K562 (cell line): ENCODE data around the gene BIRC3. TPM values are rescaled to one million over a fixed set of nuclear protein-coding genes. Genes with fewer than 3 reads are reported as not detected.

ENCODE experiments used
- ATAC-seq: fragments of 200-7000 bp; cut with Tn5 transposase; 3 replicates; pipeline ENCODE4 v1.9.1; 2020; ENCODE audit warnings: moderate library complexity
- BruUV-seq: library from RNA; stranded (reverse); fragments of 400-500 nt; replicated peaks from 2 replicates; lab custom pipeline; 2021; lab: Mats Ljungman, UMichigan
- CTCF ChIA-PET: fragments of 300-600 bp; formaldehyde crosslinking; extraction: SDS; loops from one replicate; lab custom pipeline; 2021; ENCODE audit warnings: low intra/inter-chr PET ratio; lab: Yijun Ruan, JAX
- POLR2A ChIA-PET: fragments of 300-600, 350-650 bp; sonication (Branson Sonifier 250); formaldehyde crosslinking; extraction: SDS; loops from one replicate; lab custom pipeline; 2021; ENCODE audit warnings: antibody characterized with exemption, inconsistent platforms; lab: Yijun Ruan, JAX
- DNase-seq, 4 experiments: peaks; one replicate each; pipeline versions ENCODE4 v3.0.0 to v3.0.0-alpha.2; 2011 to 2018; ENCODE audit warnings: low spot score in 3 of 4, mixed read lengths in 3 of 4; ENCODE audit errors: extremely low read depth in 1 of 4
- FAIRE-seq: peaks from 2 replicates; lab custom pipeline; 2011; peaks lifted over from hg19 to GRCh38; lab: Jason Lieb, UNC
- H2AFZ ChIP-seq: 2 replicates; pipeline ENCODE4 v1.6.0; 2011; ENCODE audit warnings: low read depth, low read length, control low read depth, inconsistent platforms
- H3K27ac ChIP-seq: fragments of 200-600 bp; 3 replicates; pipeline ENCODE4 v1.8.0; 2011; ENCODE audit warnings: low read depth, mild to moderate bottlenecking, control low read depth, inconsistent platforms, low read length, moderate library complexity, mixed read lengths; ENCODE audit errors: extremely low read depth
- H3K27me3 ChIP-seq, 2 experiments: fragments of 300-600 bp in 1 of 2; 2 replicates in 1 of 2; 3 replicates in 1 of 2; pipeline versions ENCODE4 v1.6.0 to v1.8.0; 2011; ENCODE audit warnings: inconsistent platforms in 2 of 2, low read length in 2 of 2, mild to moderate bottlenecking in 1 of 2, mixed read lengths in 1 of 2, moderate library complexity in 1 of 2; ENCODE audit not compliant: control insufficient read depth in 2 of 2, insufficient read depth in 2 of 2
- H3K36me3 ChIP-seq: fragments of 300-600 bp; 3 replicates; pipeline ENCODE4 v1.8.0; 2011; ENCODE audit warnings: mild to moderate bottlenecking, low read length, inconsistent platforms; ENCODE audit not compliant: control insufficient read depth, insufficient read depth
- H3K4me1 ChIP-seq, 2 experiments: fragments of 200-600 bp in 1 of 2; replicated peaks in 1 of 2; 2 replicates in 1 of 2; 3 replicates in 1 of 2; pipeline versions ENCODE4 v1.5.1 to v1.8.0; 2011; ENCODE audit warnings: inconsistent platforms in 2 of 2, low read length in 2 of 2, mild to moderate bottlenecking in 1 of 2, mixed read lengths in 1 of 2, moderate library complexity in 1 of 2; ENCODE audit not compliant: control insufficient read depth in 2 of 2, insufficient read depth in 2 of 2
- H3K4me2 ChIP-seq: 2 replicates; pipeline ENCODE4 v1.6.1; 2011; ENCODE audit warnings: low read length, control low read depth, inconsistent platforms, mixed read lengths; ENCODE audit not compliant: insufficient read depth
- H3K4me3 ChIP-seq: fragments of 200-600 bp; sonication (generic), shearing (Covaris generic); 2 replicates; pipeline ENCODE4 v1.5.1; 2016; ENCODE audit warnings: control low read depth, inconsistent platforms
- H3K79me2 ChIP-seq: fragments of 200-600 bp; 3 replicates; pipeline ENCODE4 v1.8.0; 2011; ENCODE audit warnings: low read length, inconsistent platforms; ENCODE audit not compliant: control insufficient read depth, insufficient read depth
- H3K9ac ChIP-seq, 2 experiments: 2 replicates each; pipeline versions ENCODE4 v1.6.0 to v1.6.1; 2011; ENCODE audit warnings: low read depth in 2 of 2, low read length in 2 of 2, control low read depth in 1 of 2, inconsistent platforms in 1 of 2, mild to moderate bottlenecking in 1 of 2, mixed read lengths in 1 of 2; ENCODE audit not compliant: insufficient read depth in 1 of 2
- H3K9me1 ChIP-seq: one replicate; pipeline ENCODE4 v1.6.0; 2011; ENCODE audit warnings: inconsistent platforms, mild to moderate bottlenecking, low read length, moderate library complexity; ENCODE audit not compliant: control insufficient read depth, insufficient read depth
- H3K9me3 ChIP-seq: replicated peaks from 2 replicates; pipeline ENCODE4 v1.5.1; 2011; ENCODE audit warnings: low read depth, low read length, inconsistent platforms; ENCODE audit not compliant: control insufficient read depth, insufficient read depth
- H4K20me1 ChIP-seq: replicated peaks from 2 replicates; pipeline ENCODE4 v1.6.1; 2011; ENCODE audit warnings: low read length, inconsistent platforms, mixed read lengths; ENCODE audit not compliant: control insufficient read depth, insufficient read depth
- GATAD2B ChIP-seq: fragments of 450-650 bp; IDR thresholded peaks from 2 replicates; pipeline ENCODE4 v1.6.1; 2017; ENCODE audit warnings: mild to moderate bottlenecking, borderline replicate concordance
- HDAC3 ChIP-seq: fragments of 450-650 bp; IDR thresholded peaks from 2 replicates; pipeline ENCODE4 v1.6.1; 2018; ENCODE audit warnings: borderline replicate concordance, mild to moderate bottlenecking, moderate library complexity; ENCODE audit not compliant: partially characterized antibody
- NCOA2 ChIP-seq, 2 experiments: fragments of 450-650 bp; IDR thresholded peaks; 2 replicates each; pipeline ENCODE4 v1.6.1; 2018; ENCODE audit warnings: mild to moderate bottlenecking in 2 of 2, moderate library complexity in 1 of 2; ENCODE audit not compliant: partially characterized antibody in 2 of 2
- RBM25 ChIP-seq: fragments of 200-400 bp; formaldehyde crosslinking; IDR thresholded peaks from 2 replicates; pipeline ENCODE4 v1.6.1; 2018; ENCODE audit warnings: low read length, low read depth, moderate library complexity; ENCODE audit not compliant: severe bottlenecking
- U2AF1 ChIP-seq: fragments of 200-400 bp; formaldehyde crosslinking; optimal IDR thresholded peaks from 2 replicates; pipeline ENCODE3; 2017; ENCODE audit warnings: mild to moderate bottlenecking, low read depth, low read length, moderate library complexity
- YY1 ChIP-seq, 3 experiments: IDR thresholded peaks; 2 replicates each; pipeline ENCODE4 v1.6.1; 2011; ENCODE audit warnings: low read length in 2 of 3, mild to moderate bottlenecking in 2 of 3, moderate library complexity in 2 of 3, borderline replicate concordance in 1 of 3, control low read depth in 1 of 3, low read depth in 1 of 3; ENCODE audit not compliant: insufficient read depth in 3 of 3, insufficient replicate concordance in 2 of 3, control insufficient read depth in 1 of 3, insufficient read length in 1 of 3; ENCODE audit errors: extremely low read depth in 1 of 3
- ZNF24 ChIP-seq: fragments of 450-650 bp; IDR thresholded peaks from 2 replicates; pipeline ENCODE4 v1.6.1; 2016
- ZNF384 ChIP-seq: IDR thresholded peaks from 2 replicates; pipeline ENCODE4 v1.6.1; 2012; ENCODE audit warnings: low read depth, low read length, improper control_type of control experiment
- ZNF444 ChIP-seq: fragments of 250-450 bp; sonication (Bioruptor Pico); IDR thresholded peaks from 2 replicates; pipeline ENCODE4 v1.4.0; 2020; ENCODE audit warnings: mild to moderate bottlenecking, moderate library complexity
- ZNF507 ChIP-seq: conservative IDR thresholded peaks from 2 replicates; pipeline ENCODE4 v1.6.1; 2017; ENCODE audit warnings: missing genetic modification characterization, missing compliant biosample characterization
- ZNF583 ChIP-seq: fragments of 250-450 bp; sonication (Bioruptor Pico); IDR thresholded peaks from 2 replicates; pipeline ENCODE4 v1.4.0; 2020
- ZNF589 ChIP-seq: fragments of 200-800 bp; sonication (Bioruptor generic); IDR thresholded peaks from 2 replicates; pipeline ENCODE4 v1.6.1; 2016; ENCODE audit warnings: low read depth, missing genetic modification characterization, missing compliant biosample characterization
- WGBS: fragments of 100-300 bp; shearing (Covaris generic); methylation state at CpG from one replicate; pipeline ENCODE4 v1.1.6; 2016; ENCODE audit warnings: low coverage, mixed read lengths; ENCODE audit not compliant: insufficient coverage; ENCODE audit errors: missing lambda C conversion rate; 5-methylcytosine and 5-hydroxymethylcytosine counted together
- in situ Hi-C: fragments of 300-500 bp; cut with MboI; formaldehyde crosslinking; loops from 4 replicates; pipeline ENCODE4 v1.15.0; 2018; ENCODE audit warnings: inconsistent platforms, mixed read lengths
- intact Hi-C: fragments of 100-400 bp; cut with micrococcal nuclease; formaldehyde crosslinking; loops from 2 replicates; pipeline ENCODE4 v1.14.2; 2022
- polyA plus RNA-seq, 8 experiments: library from polyadenylated mRNA; depleted of rRNA in 4 of 8; stranded (reverse) in 5 of 8; unstranded in 3 of 8; fragments of >200 nt; fragmentation: Nextera tagmentation in 2 of 8; fragmentation: Illumina TruSeq in 1 of 8; extraction: Ambion mirVana in 2 of 8; extraction: Trizol in 1 of 8; gene quantifications; 2 replicates each; pipeline versions ENCODE4 v1.2.1 to v1.2.3, GENCODE V29; 2011 to 2014; ENCODE audit warnings: inconsistent platforms in 1 of 8, missing spikeins in 1 of 8
- total RNA-seq, 7 experiments: library from RNA; depleted of rRNA in 6 of 7; stranded (reverse); fragments of >200 nt in 6 of 7; fragmentation: Illumina TruSeq in 2 of 7; extraction: Trizol in 2 of 7; gene quantifications; 2 replicates each; pipeline versions ENCODE4 v1.2.1 to v1.2.3, GENCODE V29; 2011 to 2021; ENCODE audit warnings: low replicate concordance in 1 of 7
- TF ChIP-seq, protein P1 (sequence below): fragments of 250-450 bp; sonication (Bioruptor Pico); IDR thresholded peaks from 2 replicates; pipeline ENCODE4 v1.5.0; 2021
- TF ChIP-seq, protein P2 (sequence below), 3 experiments: IDR thresholded peaks in 2 of 3; conservative IDR thresholded peaks in 1 of 3; 2 replicates each; pipeline ENCODE4 v1.5.1; 2011 to 2012; ENCODE audit warnings: low read length in 3 of 3, mild to moderate bottlenecking in 3 of 3, control low read depth in 2 of 3, improper control_type of control experiment in 1 of 3, inconsistent platforms in 1 of 3, low read depth in 1 of 3, mixed read lengths in 1 of 3, moderate library complexity in 1 of 3; ENCODE audit not compliant: insufficient read depth in 2 of 3
- TF ChIP-seq, protein P3 (sequence below): fragments of 250-450 bp; sonication (Bioruptor Pico); IDR thresholded peaks from 2 replicates; pipeline ENCODE4 v1.4.0; 2020; ENCODE audit warnings: mild to moderate bottlenecking, moderate library complexity, borderline replicate concordance

BIRC3 gene
- total and polyA plus RNA-seq, 9 of the 15 experiments (the other 6 are each of a cell fraction or from before 2014, with no cell fraction given), result 0.08 to 0.42 (median 0.18) TPM

DNA sequence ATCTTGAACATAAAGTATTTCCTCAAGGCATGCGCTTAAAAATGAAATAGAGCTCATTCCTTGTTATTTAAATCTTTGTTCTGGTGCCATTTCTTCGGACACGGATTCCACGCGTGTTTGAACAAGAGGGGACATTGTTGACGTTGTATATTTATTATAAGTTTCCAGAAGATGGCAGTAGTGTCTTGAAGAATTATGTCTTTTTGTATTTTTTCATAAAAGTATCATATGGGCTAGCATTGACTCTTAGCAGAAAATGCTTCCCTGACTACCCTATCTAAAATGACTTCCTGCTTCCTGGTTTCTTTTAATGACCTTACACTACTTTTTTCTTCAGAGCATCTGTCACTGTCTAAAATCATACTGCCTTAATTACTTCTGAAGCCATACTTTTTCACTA, 50.1 kb downstream of the BIRC3 start:
- Histone ChIP-seq H3K79me2 (no peaks in the 10 kb centered on the region), H3K4me3 (no peak overlapping the region), H3K27ac (no peak overlapping the region), H3K4me2 (no peak overlapping the region), H3K9ac (no peak overlapping the region), H3K36me3 (peaks cover 58% of the 10 kb centered on the region), H2AFZ (no peak overlapping the region), H3K9me3 (no peaks in the 10 kb centered on the region), H3K4me1 (no peaks in the 10 kb centered on the region), H3K9me1 (no peaks in the 10 kb centered on the region), H4K20me1 (no peaks in the 10 kb centered on the region), H3K27me3 (no peaks in the 10 kb centered on the region)
- CTCF ChIA-PET, result interaction anchor here (0.6 to 1.9 kb wide), 4 partner anchors 78 to 299 kb away, joined by 3 to 19 read pairs (median 4); no protein-coding TSS in a partner anchor
- POLR2A ChIA-PET, result interaction anchor here (1.4 kb wide), 1 partner anchor 17 kb away, joined by 3 read pairs; no protein-coding TSS in a partner anchor
- ATAC-seq (peak; percentile 81), FAIRE-seq (peak; percentile 59), DNase-seq (peak in 3 of 4 experiments; percentile 10 to 25 (median 21))
- 38% methylated on average over 6 of the region's 6 CpGs for WGBS
- BruUV-seq, result no TSS peak
- in situ Hi-C loops, result no loop called here
- intact Hi-C loops, result loop anchor here (1.0 kb wide), 1 partner anchor 128 kb away; no protein-coding TSS in a partner anchor
- TF ChIP-seq NCOA2 (IDR thresholded peaks at IDR 0.05; ENCODE audit: partially characterized antibody in 2 of 2) (no peak), GATAD2B (0 out of 2 replicates have a peak, but pooled peaks have one; percentile 27), RBM25 (no peak), HDAC3 (no peak), ZNF583 (CRISPR knock-in tag) (no peak), U2AF1 (no peak), ZNF507 (tag) (no peak), ZNF24 (no peak), YY1 (IDR thresholded peaks at IDR 0.05; ENCODE audit: borderline replicate concordance in 1 of 3, control insufficient read depth in 1 of 3, extremely low read depth in 1 of 3, insufficient read depth in 3 of 3, insufficient read length in 1 of 3, insufficient replicate concordance in 2 of 3, low read depth in 1 of 3, low read length in 2 of 3) (no peak), ZNF444 (no peak), ZNF384 (0 out of 2 replicates have a peak, but pooled peaks have one; percentile 29), ZNF589 (CRISPR knock-in tag) (no peak)
- TF ChIP-seq, protein P1, sequence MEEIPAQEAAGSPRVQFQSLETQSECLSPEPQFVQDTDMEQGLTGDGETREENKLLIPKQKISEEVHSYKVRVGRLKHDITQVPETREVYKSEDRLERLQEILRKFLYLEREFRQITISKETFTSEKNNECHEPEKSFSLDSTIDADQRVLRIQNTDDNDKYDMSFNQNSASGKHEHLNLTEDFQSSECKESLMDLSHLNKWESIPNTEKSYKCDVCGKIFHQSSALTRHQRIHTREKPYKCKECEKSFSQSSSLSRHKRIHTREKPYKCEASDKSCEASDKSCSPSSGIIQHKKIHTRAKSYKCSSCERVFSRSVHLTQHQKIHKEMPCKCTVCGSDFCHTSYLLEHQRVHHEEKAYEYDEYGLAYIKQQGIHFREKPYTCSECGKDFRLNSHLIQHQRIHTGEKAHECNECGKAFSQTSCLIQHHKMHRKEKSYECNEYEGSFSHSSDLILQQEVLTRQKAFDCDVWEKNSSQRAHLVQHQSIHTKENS (CRISPR knock-in tag), result no peak
- TF ChIP-seq, protein P2, sequence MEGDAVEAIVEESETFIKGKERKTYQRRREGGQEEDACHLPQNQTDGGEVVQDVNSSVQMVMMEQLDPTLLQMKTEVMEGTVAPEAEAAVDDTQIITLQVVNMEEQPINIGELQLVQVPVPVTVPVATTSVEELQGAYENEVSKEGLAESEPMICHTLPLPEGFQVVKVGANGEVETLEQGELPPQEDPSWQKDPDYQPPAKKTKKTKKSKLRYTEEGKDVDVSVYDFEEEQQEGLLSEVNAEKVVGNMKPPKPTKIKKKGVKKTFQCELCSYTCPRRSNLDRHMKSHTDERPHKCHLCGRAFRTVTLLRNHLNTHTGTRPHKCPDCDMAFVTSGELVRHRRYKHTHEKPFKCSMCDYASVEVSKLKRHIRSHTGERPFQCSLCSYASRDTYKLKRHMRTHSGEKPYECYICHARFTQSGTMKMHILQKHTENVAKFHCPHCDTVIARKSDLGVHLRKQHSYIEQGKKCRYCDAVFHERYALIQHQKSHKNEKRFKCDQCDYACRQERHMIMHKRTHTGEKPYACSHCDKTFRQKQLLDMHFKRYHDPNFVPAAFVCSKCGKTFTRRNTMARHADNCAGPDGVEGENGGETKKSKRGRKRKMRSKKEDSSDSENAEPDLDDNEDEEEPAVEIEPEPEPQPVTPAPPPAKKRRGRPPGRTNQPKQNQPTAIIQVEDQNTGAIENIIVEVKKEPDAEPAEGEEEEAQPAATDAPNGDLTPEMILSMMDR (IDR thresholded peaks at IDR 0.05 in 2 of 3, conservative IDR thresholded peaks at IDR 0.05 in 1 of 3; ENCODE audit: insufficient read depth in 2 of 3, low read depth in 1 of 3, low read length in 3 of 3), result peak; percentile 14 to 50 (median 27); a peak in 2 of 6 replicates
- TF ChIP-seq, protein P3, sequence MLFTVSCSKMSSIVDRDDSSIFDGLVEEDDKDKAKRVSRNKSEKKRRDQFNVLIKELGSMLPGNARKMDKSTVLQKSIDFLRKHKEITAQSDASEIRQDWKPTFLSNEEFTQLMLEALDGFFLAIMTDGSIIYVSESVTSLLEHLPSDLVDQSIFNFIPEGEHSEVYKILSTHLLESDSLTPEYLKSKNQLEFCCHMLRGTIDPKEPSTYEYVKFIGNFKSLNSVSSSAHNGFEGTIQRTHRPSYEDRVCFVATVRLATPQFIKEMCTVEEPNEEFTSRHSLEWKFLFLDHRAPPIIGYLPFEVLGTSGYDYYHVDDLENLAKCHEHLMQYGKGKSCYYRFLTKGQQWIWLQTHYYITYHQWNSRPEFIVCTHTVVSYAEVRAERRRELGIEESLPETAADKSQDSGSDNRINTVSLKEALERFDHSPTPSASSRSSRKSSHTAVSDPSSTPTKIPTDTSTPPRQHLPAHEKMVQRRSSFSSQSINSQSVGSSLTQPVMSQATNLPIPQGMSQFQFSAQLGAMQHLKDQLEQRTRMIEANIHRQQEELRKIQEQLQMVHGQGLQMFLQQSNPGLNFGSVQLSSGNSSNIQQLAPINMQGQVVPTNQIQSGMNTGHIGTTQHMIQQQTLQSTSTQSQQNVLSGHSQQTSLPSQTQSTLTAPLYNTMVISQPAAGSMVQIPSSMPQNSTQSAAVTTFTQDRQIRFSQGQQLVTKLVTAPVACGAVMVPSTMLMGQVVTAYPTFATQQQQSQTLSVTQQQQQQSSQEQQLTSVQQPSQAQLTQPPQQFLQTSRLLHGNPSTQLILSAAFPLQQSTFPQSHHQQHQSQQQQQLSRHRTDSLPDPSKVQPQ (CRISPR knock-in tag), result no peak
